GM18951 (cell line): ENCODE data around the gene HYDIN.

ENCODE experiments used
- POLR2A ChIP-seq: IDR thresholded peaks from 4 replicates; pipeline ENCODE4 v1.6.1; 2011; ENCODE audit warnings: mild to moderate bottlenecking; ENCODE audit not compliant: insufficient read length, insufficient read depth; ENCODE audit errors: extremely low read depth
- in situ Hi-C: fragments of 300-500 bp; cut with MboI; formaldehyde crosslinking; loops from one replicate; pipeline ENCODE4 v1.12.0; 2022; ENCODE audit warnings: low sequenced_read_pairs, mixed read lengths, inconsistent platforms; ENCODE audit not compliant: unreplicated experiment

HYDIN gene

DNA sequence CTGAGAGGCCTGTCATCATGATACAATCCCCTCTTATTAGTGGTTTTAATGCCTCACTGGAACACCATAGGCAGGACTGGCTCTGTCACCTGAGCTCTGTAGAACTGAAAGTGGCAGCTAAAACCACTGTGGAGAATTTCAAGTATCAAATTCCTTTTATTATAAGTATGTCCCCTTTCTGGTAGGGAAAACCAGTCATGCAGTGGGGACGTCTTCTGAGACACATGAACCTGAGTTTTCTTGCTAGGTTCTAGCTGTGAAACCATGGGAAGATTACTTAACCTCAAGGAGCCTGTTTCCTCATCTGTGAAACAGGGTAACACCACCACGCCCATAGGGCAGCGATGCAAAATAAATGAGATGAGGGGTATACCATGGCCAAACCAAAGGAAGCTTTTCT lies 434.2 kb downstream of the HYDIN start:
- TF ChIP-seq POLR2A: no peak
- in situ Hi-C loops: no loop called here

- TF ChIP-seq POLR2A: no peak
- in situ Hi-C loops: no loop called here
Observed at GRCh38 chr16:70795296-70795912, 435.1 kb downstream of the HYDIN start.

DNA sequence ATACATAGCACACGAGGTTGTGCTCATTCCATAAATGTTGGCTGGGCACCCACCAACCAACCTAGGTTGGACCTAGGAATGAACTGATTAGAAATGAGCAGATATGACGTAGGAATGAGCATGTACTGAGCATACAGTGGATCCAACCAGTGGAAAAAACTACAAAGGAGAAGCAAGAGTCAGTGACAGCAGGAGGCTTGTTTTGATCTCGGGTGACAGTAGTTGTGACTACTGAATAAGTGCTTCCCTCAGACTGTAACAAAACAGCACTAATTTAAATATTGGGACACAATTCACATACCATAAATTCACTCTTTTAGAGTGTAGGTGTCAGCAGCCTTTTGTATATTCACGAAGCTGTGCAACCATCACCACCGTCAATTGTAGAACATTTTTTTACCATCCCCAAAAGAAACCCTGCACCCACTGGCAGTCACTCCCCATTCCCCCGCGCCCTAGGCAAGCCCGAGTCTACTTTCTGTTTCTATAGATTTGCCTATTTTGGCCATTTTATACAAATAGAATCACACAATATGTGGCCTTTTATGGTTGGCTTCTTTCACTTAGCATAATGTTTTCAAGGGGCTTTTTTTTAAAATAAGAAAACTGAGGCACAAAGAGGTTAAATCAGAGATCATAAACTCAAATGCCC lies 436.5 kb downstream of the HYDIN start:
- TF ChIP-seq POLR2A: no peak
- in situ Hi-C loops: no loop called here

DNA sequence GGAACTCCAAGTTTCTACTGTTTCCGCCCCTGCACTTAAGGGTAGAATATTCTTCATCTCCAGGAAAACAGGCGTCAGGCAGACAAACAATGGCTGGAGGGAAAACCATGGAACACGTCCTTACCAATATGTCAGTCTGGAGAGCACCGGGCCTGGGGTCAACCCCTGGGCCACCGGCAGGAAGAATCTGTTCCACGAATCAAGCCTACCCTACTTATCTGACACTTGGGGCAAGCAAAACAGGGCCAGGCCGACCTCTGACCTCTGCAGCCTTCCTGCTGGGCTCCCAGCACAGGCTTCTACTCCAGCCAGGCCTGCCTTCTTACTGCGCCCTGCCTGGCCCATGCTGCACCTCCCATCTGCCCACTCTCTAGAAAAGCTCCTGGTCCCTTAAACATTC lies 439.7 kb downstream of the HYDIN start:
- in situ Hi-C loops: no loop called here

DNA sequence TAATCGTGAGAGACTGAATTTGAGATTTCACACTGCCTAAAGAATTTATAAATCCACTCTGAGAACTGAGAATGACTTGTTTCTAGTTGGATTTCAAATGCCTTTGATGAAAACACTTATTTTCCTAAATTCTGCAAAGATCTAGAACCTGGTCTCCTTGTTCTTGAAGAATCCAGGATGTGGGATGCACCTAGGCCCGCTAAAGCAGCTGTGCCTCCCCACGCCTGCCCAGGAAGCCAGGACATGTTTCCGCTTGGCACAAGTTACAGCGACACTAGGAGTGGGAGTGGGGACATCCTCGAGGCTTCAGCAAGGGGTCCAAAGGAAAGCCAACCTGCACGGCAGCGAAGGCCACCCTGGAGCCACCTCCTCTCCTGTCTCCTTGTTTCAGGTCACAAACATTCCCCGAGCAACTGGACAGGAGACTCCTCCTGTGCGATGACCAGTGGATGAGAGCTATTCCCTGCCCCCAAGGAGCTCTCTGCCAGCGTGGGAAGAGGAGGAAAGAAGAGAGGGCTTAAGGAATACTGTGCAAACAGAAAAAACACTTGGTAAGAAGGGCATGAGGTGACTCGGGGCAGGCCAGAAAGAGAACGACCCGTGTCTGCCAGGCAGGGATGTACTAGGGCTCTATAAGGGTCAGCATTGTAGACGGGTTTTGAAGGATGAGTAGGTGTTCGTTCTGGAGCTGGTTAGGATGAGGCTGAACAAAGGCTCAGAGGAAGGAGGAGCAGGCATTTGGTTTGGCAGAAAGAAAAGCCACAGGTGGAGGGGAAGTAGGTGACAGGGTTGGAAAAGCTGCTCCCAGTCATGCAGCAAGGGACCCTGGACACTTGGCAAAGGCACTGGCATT lies 440.7 kb downstream of the HYDIN start:
- in situ Hi-C loops: no loop called here
- no peak for TF ChIP-seq POLR2A

More for the DNA sequence above, 439.7 kb downstream of the HYDIN start:
- TF ChIP-seq POLR2A: no peak

DNA sequence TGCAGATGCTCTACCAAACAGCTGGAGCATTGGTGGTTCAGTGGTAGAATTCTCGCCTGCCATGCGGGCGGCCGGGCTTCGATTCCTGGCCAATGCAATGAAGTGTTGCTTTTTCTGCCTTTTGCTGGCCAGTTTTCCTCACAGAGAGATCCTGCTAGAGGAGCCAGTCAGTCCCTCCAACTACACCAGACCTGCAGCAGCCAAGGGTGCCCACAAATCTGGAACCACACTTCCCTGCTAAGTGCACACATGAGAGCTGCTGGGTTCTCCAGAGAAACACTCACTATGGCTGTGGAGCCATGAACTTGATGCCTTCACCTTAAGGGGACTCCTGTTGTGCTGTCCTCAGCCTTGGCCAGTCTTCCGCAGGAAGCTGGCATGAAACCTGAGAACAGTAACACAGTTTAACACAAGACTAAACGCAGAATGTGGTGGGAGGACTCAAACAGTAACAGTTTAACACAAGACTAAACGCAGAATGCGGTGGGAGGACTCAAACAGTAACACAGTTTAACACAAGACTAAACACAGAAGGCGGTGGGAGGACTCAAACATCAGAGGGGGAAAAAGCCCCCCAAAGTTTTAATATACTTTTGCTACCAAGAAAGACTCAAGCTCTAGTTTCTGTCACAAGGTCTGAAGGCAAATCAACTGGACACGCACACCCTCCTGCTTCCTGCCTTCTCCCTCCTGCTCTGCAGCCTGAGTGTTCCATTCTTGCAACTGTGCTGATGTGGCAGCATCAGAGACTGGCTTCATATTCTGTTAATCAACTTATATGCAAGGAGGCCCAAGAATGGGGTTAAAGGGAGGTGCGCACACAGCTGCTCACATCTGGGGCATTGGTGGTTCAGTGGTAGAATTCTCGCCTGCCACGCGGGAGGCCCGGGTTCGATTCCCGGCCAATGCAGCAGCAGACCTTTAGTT lies 441.6 kb downstream of the HYDIN start:
- no peak for TF ChIP-seq POLR2A

DNA sequence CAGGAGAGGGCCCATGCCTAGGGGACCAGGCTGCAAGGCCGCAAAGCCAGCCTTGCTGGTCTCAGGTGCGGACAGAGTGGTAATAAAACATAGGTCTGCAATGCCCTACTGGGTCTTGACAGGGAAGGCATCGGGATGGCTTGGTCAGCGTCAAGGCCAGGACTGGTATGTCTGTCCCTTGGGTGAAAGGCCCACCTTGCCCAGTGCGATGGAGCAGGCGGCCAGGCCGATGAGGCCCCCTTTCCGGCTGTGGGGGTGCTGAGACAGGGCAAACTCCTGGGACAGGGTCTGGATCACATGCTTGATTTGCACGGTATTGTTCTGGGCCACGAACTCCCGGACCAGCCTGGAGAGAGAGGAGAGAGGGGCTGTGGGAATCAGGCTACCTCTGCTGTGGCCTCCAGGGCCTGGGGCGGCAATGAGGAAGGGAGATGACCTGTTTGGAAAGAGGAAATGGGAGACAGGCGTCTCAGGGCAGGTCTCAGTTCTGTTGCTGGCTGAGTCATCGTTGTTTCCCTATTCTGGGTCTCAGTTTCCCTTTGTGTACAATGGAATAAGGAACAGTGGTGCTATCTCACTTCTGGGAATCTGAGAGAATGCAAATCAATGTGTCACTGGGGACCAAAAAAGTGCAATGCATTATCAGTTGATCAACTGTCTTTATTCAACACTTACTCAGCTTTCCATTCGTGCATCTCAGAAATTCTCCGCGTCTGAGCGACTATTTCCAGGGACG lies 444.3 kb downstream of the HYDIN start:
- no peak for TF ChIP-seq POLR2A
- in situ Hi-C loops: no loop called here

More for the DNA sequence above, 441.6 kb downstream of the HYDIN start:
- in situ Hi-C loops: no loop called here

DNA sequence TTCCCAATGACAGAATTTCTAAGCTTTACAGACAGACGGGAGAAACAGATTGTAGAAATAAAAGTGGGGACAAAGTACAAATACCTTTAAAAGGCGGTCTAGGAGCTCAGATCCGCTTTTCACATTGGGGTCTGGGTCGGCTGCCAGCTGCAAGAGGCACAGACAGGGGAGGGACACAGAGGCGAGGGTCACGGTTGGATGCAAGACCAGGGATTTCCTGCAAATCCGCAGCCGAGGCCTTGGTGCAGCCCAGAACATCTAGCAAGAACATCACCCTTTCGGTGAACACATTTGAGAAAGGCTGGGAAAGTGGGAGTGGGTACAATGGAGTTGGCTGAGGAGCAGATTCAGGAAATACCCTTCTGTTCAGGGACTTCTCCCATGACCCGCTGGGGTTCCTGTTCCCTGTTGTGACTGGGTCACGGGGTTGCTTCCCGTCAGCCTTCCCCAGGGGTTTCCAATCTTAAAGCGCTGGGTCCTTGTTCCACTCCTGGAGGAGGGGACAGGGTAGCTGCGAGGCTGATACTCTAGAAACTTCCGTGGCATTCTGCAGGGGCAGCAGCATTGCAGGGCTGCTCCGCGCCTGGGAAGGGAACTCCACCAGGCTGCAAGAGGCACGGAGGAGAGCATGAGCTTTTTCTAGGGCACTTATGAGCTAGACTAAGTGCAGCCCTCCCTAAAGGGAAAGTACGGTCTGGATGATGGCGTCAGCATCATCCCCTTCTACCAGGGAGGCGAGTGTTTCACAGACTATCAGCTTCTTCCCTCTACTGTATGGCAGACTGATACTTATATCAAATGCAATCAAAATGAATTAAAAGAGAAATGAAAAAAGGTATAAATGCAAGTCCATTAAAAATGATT lies 445.6 kb downstream of the HYDIN start:
- in situ Hi-C loops: no loop called here
- no peak for TF ChIP-seq POLR2A

DNA sequence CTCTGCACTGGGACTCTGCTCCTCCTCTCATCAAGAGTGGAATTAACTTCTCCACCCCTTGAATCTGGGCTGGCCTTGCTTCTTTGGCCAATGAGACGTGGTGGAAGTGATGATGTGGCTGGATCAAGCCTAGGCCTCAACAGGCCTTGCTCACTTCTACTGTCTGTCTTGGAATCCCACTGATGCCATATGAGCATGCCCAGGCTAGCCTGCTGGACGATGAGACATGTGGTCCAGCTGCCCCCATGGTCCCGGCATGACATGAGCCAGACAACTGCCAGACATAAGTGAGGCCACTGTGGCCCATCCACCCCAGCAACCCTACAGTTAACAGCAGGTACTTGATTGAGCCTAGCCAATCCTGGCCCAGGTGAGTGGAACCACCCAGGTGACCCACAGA lies 448.3 kb downstream of the HYDIN start:
- TF ChIP-seq POLR2A: no peak
- in situ Hi-C loops: no loop called here

- TF ChIP-seq POLR2A: no peak
- in situ Hi-C loops: no loop called here
Observed at GRCh38 chr16:70781800-70782199, 448.7 kb downstream of the HYDIN start.

DNA sequence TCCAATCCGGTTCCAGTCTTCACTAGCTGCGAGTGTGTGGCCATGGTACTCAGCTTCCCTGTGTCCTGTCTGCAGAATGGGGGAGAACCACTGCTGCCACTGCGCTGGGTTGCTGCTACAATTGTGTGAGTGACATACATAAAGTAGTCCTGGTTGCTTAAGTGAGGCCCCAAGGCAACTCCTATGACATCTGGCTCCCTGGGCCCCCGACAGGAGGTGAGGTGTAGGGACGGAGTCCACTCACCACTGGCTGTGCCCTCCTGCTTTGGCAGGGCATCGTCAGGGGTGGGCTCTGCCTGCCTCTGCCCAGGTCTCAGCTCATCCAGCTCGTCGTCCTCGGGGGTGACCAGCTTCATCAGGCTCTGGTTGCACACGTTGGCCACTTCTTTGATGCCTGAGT lies 450.0 kb downstream of the HYDIN start:
- no peak for TF ChIP-seq POLR2A
- in situ Hi-C loops: no loop called here
